ENCODE results near the gene OPRM1. TPM values are rescaled to one million over a fixed set of nuclear protein-coding genes. Genes with fewer than 3 reads are reported as not detected.

Gene OPRM1
- total and polyA plus RNA-seq, 2 of the 8 experiments (the other 6 are each of a cell fraction or from before 2014, with no cell fraction given) = not detected

DNA sequence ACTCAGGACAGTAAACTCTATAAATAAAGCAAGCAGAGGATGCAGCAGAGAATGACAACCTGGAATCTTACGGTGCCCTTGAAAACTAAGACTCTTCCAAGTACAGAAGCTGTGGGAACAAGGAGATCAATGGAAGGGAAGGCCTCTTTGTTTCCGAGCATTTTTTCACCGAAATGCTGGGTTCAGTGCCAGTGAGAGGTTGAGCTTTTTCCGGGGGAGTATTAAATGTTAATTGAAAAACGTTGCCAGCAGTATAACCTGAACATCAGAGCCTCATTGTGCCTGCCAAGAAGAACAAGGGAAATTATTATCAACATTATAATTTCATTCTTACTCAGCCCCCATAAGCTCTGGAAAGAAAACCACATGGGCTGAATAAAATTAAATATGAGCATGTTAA is 17.5 kb downstream of the OPRM1 start:
- ChIA-PET CTCF (ENCODE audit: partially characterized antibody) (interaction anchor here (0.9 kb wide), 1 partner anchor 393 kb away, joined by 3 read pairs; no protein-coding TSS in a partner anchor), POLR2A (ENCODE audit: partially characterized antibody) (no interaction called here)
- no peak for DNase-seq (ENCODE audit: low read depth in 1 of 2, low spot score in 2 of 2)

More for the DNA sequence above, 17.5 kb downstream of the OPRM1 start:
- Histone ChIP-seq H2BK20ac (ENCODE audit: low read length) (no peak overlapping the region), H3K23ac (ENCODE audit: insufficient read length) (no peak overlapping the region), H2AFZ (ENCODE audit: low read length) (no peak overlapping the region), H3K4ac (replicated peaks; ENCODE audit: insufficient read length, low read depth, low read length) (no peak overlapping the region), H3K9ac (replicated peaks in 1 of 4; ENCODE audit: extremely low read depth in 1 of 4, low read depth in 3 of 4, low read length in 3 of 4) (no peak overlapping the region), H3K4me2 (ENCODE audit: insufficient read depth in 1 of 2, low read depth in 2 of 2, low read length in 2 of 2) (no peak overlapping the region), H3K9me3 (ENCODE audit: insufficient read depth in 2 of 2, low read depth in 1 of 2, low read length in 1 of 2) (no peaks in the 10 kb centered on the region), H2BK15ac (ENCODE audit: low read length) (no peak overlapping the region), H4K91ac (replicated peaks; ENCODE audit: insufficient read length, low read length) (no peak overlapping the region), H3K36me3 (ENCODE audit: control insufficient read depth in 2 of 4, insufficient read depth in 4 of 4, low read length in 3 of 4) (no peaks in the 10 kb centered on the region), H3K27me3 (replicated peaks in 1 of 4; ENCODE audit: control insufficient read depth in 3 of 4, extremely low read depth in 1 of 4, insufficient read depth in 3 of 4, low read length in 3 of 4) (no peaks in the 10 kb centered on the region), H3K27ac (ENCODE audit: low read depth, low read length) (no peak overlapping the region), H3K79me2 (ENCODE audit: control insufficient read depth in 1 of 2, insufficient read depth in 2 of 2, low read length in 2 of 2) (no peaks in the 10 kb centered on the region), H4K5ac (ENCODE audit: insufficient read length, low read depth, low read length) (no peak overlapping the region), H3K14ac (ENCODE audit: insufficient read length) (no peak overlapping the region), H2BK120ac (replicated peaks; ENCODE audit: low read depth, low read length) (no peak overlapping the region), H2AK5ac (ENCODE audit: low read depth, low read length) (no peak overlapping the region), H3K23me2 (ENCODE audit: low read depth, low read length) (no peaks in the 10 kb centered on the region), H2BK5ac (ENCODE audit: low read depth, low read length) (no peak overlapping the region), H4K8ac (ENCODE audit: extremely low read depth, insufficient read depth, low read length) (no peak overlapping the region), H3K4me1 (replicated peaks in 1 of 4; ENCODE audit: control insufficient read depth in 3 of 4, insufficient read depth in 4 of 4, low read length in 3 of 4) (peaks cover 0 to 4% (median under 1%) of the 10 kb centered on the region in 4 experiments; a peak in 2 of 7 replicates), H3K79me1 (ENCODE audit: low read depth, low read length) (no peaks in the 10 kb centered on the region), H3K4me3 (ENCODE audit: extremely low read depth in 1 of 4, insufficient read depth in 2 of 4, low read depth in 3 of 4, low read length in 4 of 4) (no peak overlapping the region), H4K20me1 (replicated peaks in 1 of 2; ENCODE audit: control insufficient read depth in 1 of 2, insufficient read depth in 2 of 2, low read length in 2 of 2) (no peaks in the 10 kb centered on the region), H2BK12ac (ENCODE audit: low read depth, low read length) (0 out of 2 replicates have a peak overlapping the region, but pooled peaks have one; percentile 39), H3K18ac (ENCODE audit: extremely low read depth, low read length) (0 out of 2 replicates have a peak overlapping the region, but pooled peaks have one; percentile 13), H3K56ac (replicated peaks; ENCODE audit: insufficient read length, low read depth, low read length) (no peak overlapping the region)
- TF ChIP-seq JUND (IDR thresholded peaks at IDR 0.05; ENCODE audit: low read length) = no peak
- TF ChIP-seq JUN (IDR thresholded peaks at IDR 0.05; ENCODE audit: low read depth, low read length) = no peak
- no peak for TF ChIP-seq KDM5A (IDR thresholded peaks at IDR 0.05; ENCODE audit: low read length)
- no peak for TF ChIP-seq HDAC2 (IDR thresholded peaks at IDR 0.05; ENCODE audit: borderline replicate concordance in 1 of 2, low read depth in 2 of 2, low read length in 2 of 2)
- TF ChIP-seq GTF2F1 (IDR thresholded peaks at IDR 0.05; ENCODE audit: borderline replicate concordance, low read depth, low read length) = no peak
- no peak for TF ChIP-seq TAF7 (optimal IDR thresholded peaks at IDR 0.05; ENCODE audit: borderline replicate concordance, low read depth, low read length)
- TF ChIP-seq ATF2 (IDR thresholded peaks at IDR 0.05; ENCODE audit: low read length) = no peak
- TF ChIP-seq CBX5 (IDR thresholded peaks at IDR 0.05; ENCODE audit: low read depth, low read length) = no peak
- 90% methylated on average over 5 of the region's 5 CpGs; no CpG with 5 or more reads in 1 of the 2 experiments for WGBS, 2 experiments (ENCODE audit: extremely low coverage in 1 of 2, insufficient coverage in 1 of 2, insufficient read length in 1 of 2, insufficient replicate concordance in 2 of 2, low coverage in 1 of 2, low lambda C conversion rate in 2 of 2, missing lambda C conversion rate in 1 of 2)
- FAIRE-seq = no peak

All from H1 (cell line).